Mammary epithelial cell (primary cell): ENCODE measurements around the gene SNX33.

Source experiments
- CTCF ChIP-seq, 2 donors: IDR thresholded peaks in 1 of 2; conservative IDR thresholded peaks in 1 of 2; 2 replicates each; pipeline ENCODE4 v1.5.1; 2011 to 2012; ENCODE audit warnings: inconsistent platforms in 2 of 2, low read length in 2 of 2, mild to moderate bottlenecking in 2 of 2, control low read depth in 1 of 2, low read depth in 1 of 2; ENCODE audit not compliant: insufficient read depth in 1 of 2; ENCODE audit errors: extremely low read depth in 1 of 2
- EZH2 ChIP-seq: IDR thresholded peaks from 2 replicates; pipeline ENCODE4 v1.6.1; 2012; ENCODE audit warnings: low read length, inconsistent platforms, borderline replicate concordance

GRCh38 chr15:75648156-75649000 lies 666 bp downstream of the SNX33 start:
- no peak for TF ChIP-seq CTCF (conservative IDR thresholded peaks at IDR 0.05 in 1 of 2, IDR thresholded peaks at IDR 0.05 in 1 of 2; ENCODE audit: extremely low read depth in 1 of 2, insufficient read depth in 1 of 2, low read depth in 1 of 2, low read length in 2 of 2)
- no peak for TF ChIP-seq EZH2
